HG03432 (cell line): ENCODE measurements around the gene SMARCE1.
A peak's percentile ranks its signal among the peaks of the same experiment; 100 is the strongest.

Experiments used
- ATAC-seq: cut with Tn5 transposase; IDR thresholded peaks from one replicate; pipeline ENCODE4 v1.9.1; 2021; ENCODE audit warnings: mild to moderate bottlenecking, moderate library complexity; ENCODE audit not compliant: unreplicated experiment

The SMARCE1 gene

GRCh38 chr17:40612599-40613244 is 34.9 kb downstream of the SMARCE1 start:
- no peak for ATAC-seq

DNA sequence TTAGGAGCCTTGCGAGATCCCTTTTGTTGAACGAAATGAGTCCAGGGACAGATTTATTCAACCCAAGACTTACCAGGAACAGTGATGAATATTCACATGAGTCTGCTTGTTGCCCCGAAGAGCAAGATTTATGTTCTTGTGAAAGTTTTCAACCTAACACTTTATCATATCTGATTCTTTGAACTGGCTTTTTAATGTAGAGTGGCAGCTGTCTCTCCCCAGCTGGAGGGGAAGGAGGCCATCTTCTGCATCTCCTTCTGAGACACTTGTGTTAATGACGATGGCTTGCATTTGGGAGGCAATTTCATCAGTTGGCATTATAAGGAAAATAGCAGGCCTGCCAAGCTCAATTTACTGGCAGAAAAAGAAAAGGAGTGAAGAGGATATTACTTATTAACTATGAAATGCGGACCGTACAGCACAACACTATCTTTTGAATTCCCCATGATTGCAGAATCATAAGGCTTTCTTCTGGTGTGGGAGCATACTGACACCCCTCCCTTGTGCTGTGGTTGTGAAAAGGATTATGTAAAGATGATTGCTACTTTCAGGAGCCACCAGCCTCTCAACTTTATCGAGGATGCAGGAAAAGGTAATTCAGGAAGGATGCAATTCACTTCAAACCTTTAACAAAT is 35.7 kb downstream of the SMARCE1 start:
- ATAC-seq = no peak

GRCh38 chr17:40610359-40610758 is 37.3 kb downstream of the SMARCE1 start:
- no peak for ATAC-seq

DNA sequence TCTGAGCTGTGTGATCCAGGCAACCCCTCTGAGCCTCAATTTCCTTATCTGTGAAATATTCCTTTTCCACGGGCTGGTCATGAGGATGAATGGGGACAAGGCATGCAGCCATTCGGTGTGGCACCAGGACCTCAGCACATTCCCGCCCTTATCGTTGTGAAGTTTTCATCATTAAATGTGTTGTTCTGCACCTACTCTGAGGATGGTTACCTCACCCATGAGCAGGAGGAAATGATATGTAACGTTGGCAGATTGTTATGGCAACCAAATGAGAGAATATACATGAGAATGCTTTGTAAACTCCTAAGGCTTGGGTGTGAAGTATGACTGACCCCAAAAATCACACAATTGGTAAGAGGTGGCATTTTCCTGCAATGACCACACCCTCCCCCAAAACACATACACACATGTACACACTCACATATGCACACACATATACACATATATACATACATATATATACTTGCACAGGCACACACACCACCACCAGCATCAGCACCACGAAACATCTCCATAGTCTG is 39.5 kb downstream of the SMARCE1 start:
- no peak for ATAC-seq

- ATAC-seq = no peak
These were observed 40.0 kb downstream of the SMARCE1 start for GRCh38 chr17:40607641-40608040.

DNA sequence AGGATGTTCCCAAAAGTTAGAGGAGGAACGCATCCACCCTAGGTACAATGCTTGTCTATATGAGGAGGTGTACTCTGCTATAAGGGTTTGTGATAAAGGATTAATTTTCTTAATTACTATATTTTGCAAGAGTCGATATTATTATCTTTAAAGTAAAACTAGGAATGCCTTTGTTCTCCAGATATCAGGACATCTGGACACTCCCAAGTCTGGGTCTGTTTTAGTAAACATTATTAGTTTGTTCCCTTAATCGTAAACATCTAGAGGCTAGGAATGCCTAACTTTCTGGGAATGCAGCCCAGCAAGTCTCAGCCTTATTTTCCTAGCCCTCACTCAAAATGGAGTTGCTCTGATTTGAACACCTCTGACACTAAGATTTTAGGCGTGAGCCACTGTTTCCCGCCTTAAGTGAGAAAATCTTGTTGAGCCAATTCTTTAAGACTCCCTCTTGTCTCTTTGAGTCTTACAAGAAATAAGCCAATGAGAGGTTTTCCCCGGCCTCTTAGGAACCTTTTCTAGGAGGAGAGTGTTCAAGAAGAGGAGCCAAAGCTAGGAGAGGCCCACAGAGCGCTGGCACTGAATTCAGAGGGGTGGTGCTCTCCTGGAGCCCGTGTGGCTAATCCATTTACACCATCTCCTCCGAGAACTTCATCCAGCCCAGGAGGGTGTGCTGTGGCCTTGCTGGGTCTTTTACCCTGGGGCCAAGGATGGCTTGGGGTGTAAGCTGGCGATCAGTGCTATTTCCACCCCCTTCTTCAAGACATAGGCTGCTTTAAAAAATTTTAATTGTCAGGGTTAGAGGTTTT is 40.9 kb downstream of the SMARCE1 start:
- no peak for ATAC-seq

- no peak for ATAC-seq
These were observed 42.3 kb downstream of the SMARCE1 start for GRCh38 chr17:40605306-40605705.

- ATAC-seq = no peak
These were observed 43.1 kb downstream of the SMARCE1 start for GRCh38 chr17:40604327-40605080.

DNA sequence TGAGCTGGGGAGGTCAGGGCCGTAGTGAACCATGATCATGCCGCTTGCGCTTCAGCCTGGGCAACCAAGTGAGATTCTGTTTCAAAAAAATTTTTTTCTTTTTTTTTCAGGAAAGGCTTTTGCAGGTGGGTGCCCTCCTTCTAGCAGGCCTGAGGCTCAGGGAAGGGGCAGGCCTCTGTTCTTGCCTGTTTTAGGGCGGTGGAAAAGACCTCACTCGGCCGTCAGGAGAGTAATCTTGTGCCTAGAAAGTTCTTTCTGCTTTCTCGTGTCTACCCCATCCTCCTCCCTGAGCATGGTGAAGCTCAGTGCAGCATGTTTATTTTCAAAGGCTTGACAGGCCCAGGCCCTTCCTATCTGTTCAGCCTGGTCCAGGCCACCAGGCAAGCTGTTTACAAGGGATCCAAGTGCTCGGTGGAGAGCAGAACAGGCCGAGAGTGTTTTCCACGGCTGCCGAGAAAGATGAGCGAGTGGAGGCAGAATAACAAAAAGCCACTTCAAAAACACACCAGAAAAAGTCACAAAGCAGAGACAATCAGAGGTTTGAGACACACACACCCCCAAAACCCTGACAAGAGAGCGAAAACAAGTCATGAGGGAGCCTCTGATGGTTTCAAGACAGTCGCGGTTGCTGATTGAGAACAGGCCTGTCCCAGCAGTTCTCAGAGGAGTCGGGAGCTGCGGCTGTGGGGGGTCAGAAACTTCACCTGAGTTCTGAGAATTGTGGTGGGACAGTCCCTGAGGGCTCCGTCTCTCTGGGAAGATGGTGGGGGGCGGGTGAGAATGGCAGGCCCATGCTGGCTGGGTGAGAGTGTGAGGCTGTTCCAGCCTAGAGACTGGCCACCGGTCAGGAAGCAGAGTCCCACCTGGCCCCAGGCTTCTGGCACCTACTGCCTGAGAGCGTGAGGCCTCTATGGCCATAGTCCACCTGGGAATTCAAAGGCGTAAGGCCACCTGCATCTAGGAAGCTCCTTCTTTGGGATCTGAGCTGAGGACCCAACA is 44.9 kb downstream of the SMARCE1 start:
- peak; percentile 22 for ATAC-seq

DNA sequence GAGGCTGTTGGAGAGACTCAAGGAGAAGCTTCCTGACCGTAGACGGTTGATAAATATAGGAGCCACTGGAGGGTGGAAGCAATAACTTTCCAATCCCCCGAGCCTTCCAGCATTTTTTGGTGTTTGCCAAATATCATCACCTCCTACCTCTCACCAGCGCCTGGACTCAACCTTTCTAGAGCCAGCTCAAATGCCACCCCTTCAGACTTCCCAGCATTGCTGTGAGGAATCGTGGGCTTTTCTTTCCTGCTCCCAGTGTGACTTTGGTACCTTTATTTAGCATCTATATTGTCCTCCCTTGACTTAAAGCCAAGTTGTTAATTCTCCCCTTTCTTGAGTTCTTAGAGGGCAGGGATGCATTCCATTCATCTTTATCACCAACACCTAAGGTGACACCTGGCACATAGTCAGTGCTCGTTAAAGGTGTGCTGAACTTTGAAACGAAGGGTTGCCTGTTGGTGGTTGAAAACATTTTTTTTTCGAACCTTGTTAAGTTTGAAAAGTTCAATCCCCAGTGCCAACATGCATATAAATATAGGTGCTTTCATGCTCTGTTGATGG is 47.1 kb downstream of the SMARCE1 start:
- ATAC-seq = no peak

- ATAC-seq = no peak
These were observed 48.2 kb downstream of the SMARCE1 start for GRCh38 chr17:40599468-40599763.

- peak; percentile 64 for ATAC-seq
These were observed 48.8 kb downstream of the SMARCE1 start for GRCh38 chr17:40598619-40599467.

DNA sequence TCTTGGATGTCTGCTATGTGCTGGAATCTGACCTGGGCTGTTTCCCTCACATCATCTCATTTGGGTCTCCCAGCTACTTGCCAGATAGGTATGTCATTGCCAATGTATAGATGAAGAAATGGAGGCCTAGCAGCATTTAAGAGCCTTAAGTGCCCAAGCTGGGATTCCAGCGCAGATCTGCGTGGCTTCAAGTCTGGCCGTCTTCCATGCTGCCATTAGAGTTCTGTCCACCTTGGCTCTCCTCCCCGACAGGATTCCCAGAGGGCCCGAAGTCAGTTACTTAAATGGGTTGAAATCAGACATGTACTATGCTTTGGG is 49.4 kb downstream of the SMARCE1 start:
- ATAC-seq = no peak

DNA sequence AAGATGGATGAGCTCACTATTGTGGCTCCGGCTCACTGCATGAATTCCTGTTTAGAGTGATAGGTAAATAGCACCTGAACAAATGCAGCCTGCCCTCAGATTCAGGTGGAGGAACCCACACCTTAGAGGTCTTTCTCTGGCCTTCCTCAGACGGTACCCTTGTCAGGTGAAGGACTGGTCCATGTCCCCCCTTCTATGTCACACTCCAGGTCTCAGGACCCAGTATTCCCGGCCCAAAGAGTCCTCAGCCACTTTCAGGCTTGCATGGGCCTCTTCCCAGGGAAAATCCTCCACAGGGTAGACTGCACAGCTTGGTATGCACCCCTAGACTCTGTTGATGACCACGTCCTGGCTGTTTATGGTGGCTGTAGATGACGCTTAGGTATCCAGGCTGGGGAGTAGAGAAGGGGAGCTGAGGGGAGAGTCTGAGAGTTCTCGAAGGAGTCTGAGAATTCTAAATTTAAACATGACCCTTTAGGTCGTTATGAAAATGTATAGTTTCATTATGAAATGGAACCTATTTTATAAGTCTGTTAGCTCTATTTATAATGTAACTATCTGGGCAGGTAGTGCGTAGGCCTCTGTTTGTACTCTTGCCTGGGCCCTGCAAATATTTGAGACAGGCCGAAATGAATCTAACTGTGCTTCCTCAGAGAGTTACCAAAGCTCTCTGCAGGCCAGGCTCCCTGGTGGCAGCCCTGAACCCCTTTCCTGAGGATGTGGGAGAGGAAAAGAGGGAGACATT is 49.9 kb downstream of the SMARCE1 start:
- ATAC-seq = no peak

DNA sequence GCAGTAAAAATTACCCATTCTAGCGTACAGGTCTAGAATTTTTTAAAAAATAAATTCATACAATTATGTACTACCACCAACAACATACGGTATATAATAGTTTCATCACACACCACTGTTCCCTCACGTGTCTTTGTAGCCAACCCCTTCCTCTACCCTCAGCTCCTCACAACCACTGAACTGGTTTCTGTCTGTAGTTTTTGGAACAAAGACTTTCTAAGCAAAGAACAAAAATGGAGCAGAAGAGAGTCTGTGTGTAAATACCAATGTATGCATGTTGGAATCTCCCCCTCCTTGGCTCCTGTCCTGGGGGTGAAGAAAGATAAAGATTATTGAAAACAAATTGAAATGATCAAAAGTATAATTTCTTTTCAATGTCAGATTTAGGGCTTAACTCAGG is 50.5 kb downstream of the SMARCE1 start:
- ATAC-seq = no peak

DNA sequence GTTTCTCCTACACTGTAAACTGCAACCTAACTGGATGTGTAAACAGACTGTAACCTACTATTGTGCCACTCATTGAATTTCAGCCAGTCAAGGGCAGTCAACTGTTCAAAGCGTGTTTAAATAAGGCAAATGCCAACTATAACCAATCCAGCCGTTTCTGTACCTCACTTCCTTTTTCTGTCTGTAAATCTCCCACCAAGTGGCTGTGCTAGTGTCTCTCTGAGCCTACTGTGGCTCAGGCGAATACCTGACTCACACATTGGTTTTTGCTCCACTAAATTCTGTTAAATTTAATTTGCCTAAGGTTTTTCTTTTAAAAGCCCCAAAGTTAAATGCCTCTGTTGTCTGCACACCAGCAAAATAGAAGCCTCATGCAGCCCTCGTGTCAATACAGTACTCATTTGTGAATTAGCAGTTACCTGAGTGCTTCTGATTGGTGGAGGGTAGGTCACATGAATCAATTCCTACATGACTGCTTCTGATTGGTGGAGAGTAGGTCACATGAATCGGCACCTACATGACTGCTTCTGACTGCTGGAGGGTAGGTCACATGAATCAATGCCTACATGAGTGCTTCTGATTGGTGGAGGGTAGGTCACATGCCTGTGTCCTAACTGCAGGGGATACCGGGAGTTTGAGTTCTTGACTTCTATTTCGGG is 51.2 kb downstream of the SMARCE1 start:
- ATAC-seq = no peak

DNA sequence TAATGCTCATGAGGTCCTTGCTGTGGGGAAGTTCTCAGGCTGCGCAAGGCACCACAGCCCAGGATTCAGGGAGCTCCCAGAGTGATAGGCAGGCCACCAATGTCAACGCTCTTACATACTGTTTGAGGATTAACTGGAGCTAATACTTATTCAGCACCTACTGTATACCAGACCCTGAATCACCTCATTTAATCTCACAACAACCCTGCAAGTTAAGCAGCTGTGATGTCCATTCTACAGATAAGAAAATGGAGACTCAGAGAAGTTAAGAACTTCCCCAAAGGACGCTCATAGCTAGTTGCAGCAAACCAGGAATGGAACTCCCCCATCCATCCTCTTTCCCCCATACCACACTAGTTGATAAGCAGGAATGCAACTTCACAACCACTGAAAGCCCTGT is 56.9 kb downstream of the SMARCE1 start:
- no peak for ATAC-seq

DNA sequence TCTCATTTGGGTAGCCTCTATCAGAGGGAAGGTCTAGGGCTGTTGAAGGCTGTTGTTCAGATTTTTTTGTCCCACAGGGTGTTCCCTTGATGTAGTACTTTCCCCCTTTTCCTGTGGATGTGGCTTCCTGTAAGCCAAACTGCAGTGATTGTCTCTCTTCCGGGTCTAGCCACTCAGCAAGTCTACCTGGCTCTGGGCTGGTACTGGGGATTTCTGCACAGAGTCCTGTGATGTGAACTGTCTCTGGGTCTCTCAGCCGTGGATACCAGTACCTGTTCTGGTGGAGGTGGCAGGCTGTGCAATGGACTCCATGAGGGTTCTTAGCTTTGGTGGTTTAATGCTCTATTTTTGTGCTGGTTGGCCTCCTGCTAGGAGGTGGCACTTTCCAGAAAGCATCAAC is 59.1 kb downstream of the SMARCE1 start:
- no peak for ATAC-seq
